C4-2B (cell line): Measurements from ENCODE around the gene KLK6.

Source experiments
- H3K27ac ChIP-seq: fragments of 450-650 bp; 2 replicates; pipeline ENCODE4 v1.5.1; 2017
- CTCF ChIP-seq: fragments of 450-650 bp; conservative IDR thresholded peaks from 2 replicates; pipeline ENCODE4 v1.5.1; 2017; ENCODE audit warnings: mild to moderate bottlenecking
- ZFX ChIP-seq: fragments of 450-650 bp; IDR thresholded peaks from 2 replicates; pipeline ENCODE4 v1.6.1; 2017

KLK6 gene

GRCh38 chr19:51010066-51010795, 40.8 kb upstream of the KLK6 start:
- TF ChIP-seq CTCF (no peak), ZFX (no peak)
- no peak overlapping the region for H3K27ac ChIP-seq

GRCh38 chr19:51009061-51009891, 39.9 kb upstream of the KLK6 start:
- TF ChIP-seq CTCF (no peak), ZFX (no peak)
- H3K27ac ChIP-seq: no peak overlapping the region

GRCh38 chr19:51007488-51007887, 38.1 kb upstream of the KLK6 start:
- no peak overlapping the region for H3K27ac ChIP-seq
- TF ChIP-seq ZFX (no peak), CTCF (no peak)

GRCh38 chr19:51006406-51006805, 37.0 kb upstream of the KLK6 start:
- no peak for TF ChIP-seq ZFX
- TF ChIP-seq CTCF: no peak

GRCh38 chr19:51005248-51005647, 35.9 kb upstream of the KLK6 start:
- TF ChIP-seq ZFX: no peak
- no peak for TF ChIP-seq CTCF
- no peak overlapping the region for H3K27ac ChIP-seq

More at GRCh38 chr19:51006406-51006805, 37.0 kb upstream of the KLK6 start:
- H3K27ac ChIP-seq: no peak overlapping the region

- TF ChIP-seq CTCF: no peak
- TF ChIP-seq ZFX: no peak
- no peak overlapping the region for H3K27ac ChIP-seq
Measured at GRCh38 chr19:51003316-51003715, 33.9 kb upstream of the KLK6 start.

- no peak overlapping the region for H3K27ac ChIP-seq
Measured at GRCh38 chr19:51002542-51003311, 33.3 kb upstream of the KLK6 start.

More at GRCh38 chr19:51002542-51003311, 33.3 kb upstream of the KLK6 start:
- TF ChIP-seq ZFX (no peak), CTCF (no peak)
